Stimulated activated memory B cell treated with anti-CD40 and anti-IgM and Interleukin-4, amounts not matched to agents 10 μg/mL and 1 μg/mL and 100 μg/mL, for 72 hours (primary cell): ENCODE data around the gene PLEKHH2.

Source experiments
- ATAC-seq: fragments of 150-1000 bp; cut with Tn5 transposase; 2 replicates; pipeline ENCODE4 v1.10.0; 2021
- H3K27ac Mint-ChIP-seq: one replicate; pipeline ENCODE4 v1.8.0; 2022; ENCODE audit warnings: mild to moderate bottlenecking, mixed read lengths
- H3K27me3 Mint-ChIP-seq: one replicate; pipeline ENCODE4 v1.8.0; 2022; ENCODE audit warnings: mixed read lengths
- H3K36me3 Mint-ChIP-seq: one replicate; pipeline ENCODE4 v1.8.0; 2022; ENCODE audit warnings: mixed read lengths
- H3K4me1 Mint-ChIP-seq: one replicate; pipeline ENCODE4 v1.8.0; 2022; ENCODE audit warnings: mixed read lengths
- H3K4me3 Mint-ChIP-seq: one replicate; pipeline ENCODE4 v1.8.0; 2022; ENCODE audit warnings: mild to moderate bottlenecking, moderate library complexity, mixed read lengths
- H3K9me3 Mint-ChIP-seq: one replicate; pipeline ENCODE4 v1.8.0; 2022; ENCODE audit warnings: mixed read lengths

The PLEKHH2 gene

GRCh38 chr2:43791035-43791765, 154.1 kb downstream of the PLEKHH2 start:
- Mint-ChIP-seq H3K27me3 (no peaks in the 10 kb centered on the region), H3K4me3 (no peak overlapping the region), H3K27ac (no peak overlapping the region), H3K36me3 (peaks cover 42% of the 10 kb centered on the region), H3K9me3 (no peaks in the 10 kb centered on the region), H3K4me1 (no peaks in the 10 kb centered on the region)
- ATAC-seq = no peak

- no peaks in the 10 kb centered on the region for H3K27me3 Mint-ChIP-seq
- H3K36me3 Mint-ChIP-seq = peaks cover 42% of the 10 kb centered on the region
- no peaks in the 10 kb centered on the region for H3K4me1 Mint-ChIP-seq
- H3K27ac Mint-ChIP-seq = no peak overlapping the region
- no peaks in the 10 kb centered on the region for H3K9me3 Mint-ChIP-seq
- no peak overlapping the region for H3K4me3 Mint-ChIP-seq
- ATAC-seq = no peak
These were observed 155.6 kb downstream of the PLEKHH2 start for GRCh38 chr2:43792653-43793052.

GRCh38 chr2:43794956-43795355, 157.9 kb downstream of the PLEKHH2 start:
- ATAC-seq = no peak
- H3K27ac Mint-ChIP-seq = no peak overlapping the region
- no peaks in the 10 kb centered on the region for H3K9me3 Mint-ChIP-seq
- H3K4me1 Mint-ChIP-seq = no peaks in the 10 kb centered on the region
- peaks cover 32% of the 10 kb centered on the region for H3K36me3 Mint-ChIP-seq
- H3K27me3 Mint-ChIP-seq = no peaks in the 10 kb centered on the region
- H3K4me3 Mint-ChIP-seq = no peak overlapping the region

- Mint-ChIP-seq H3K9me3 (no peaks in the 10 kb centered on the region), H3K4me3 (no peak overlapping the region), H3K27me3 (no peaks in the 10 kb centered on the region), H3K4me1 (no peaks in the 10 kb centered on the region), H3K36me3 (peaks cover 27% of the 10 kb centered on the region), H3K27ac (no peak overlapping the region)
- no peak for ATAC-seq
These were observed 159.1 kb downstream of the PLEKHH2 start for GRCh38 chr2:43796206-43796605.

- Mint-ChIP-seq H3K4me3 (no peak overlapping the region), H3K27me3 (no peaks in the 10 kb centered on the region), H3K4me1 (no peaks in the 10 kb centered on the region), H3K9me3 (no peaks in the 10 kb centered on the region), H3K36me3 (peaks cover 18% of the 10 kb centered on the region), H3K27ac (no peak overlapping the region)
- ATAC-seq = no peak
These were observed 161.2 kb downstream of the PLEKHH2 start for GRCh38 chr2:43798300-43798699.

GRCh38 chr2:43800894-43801293, 163.8 kb downstream of the PLEKHH2 start:
- Mint-ChIP-seq H3K36me3 (peaks cover 14% of the 10 kb centered on the region), H3K9me3 (no peaks in the 10 kb centered on the region), H3K27ac (no peak overlapping the region), H3K4me3 (no peak overlapping the region), H3K4me1 (no peaks in the 10 kb centered on the region), H3K27me3 (no peaks in the 10 kb centered on the region)
- ATAC-seq = no peak

GRCh38 chr2:43802135-43802534, 165.1 kb downstream of the PLEKHH2 start:
- Mint-ChIP-seq H3K9me3 (no peaks in the 10 kb centered on the region), H3K4me3 (no peak overlapping the region), H3K36me3 (peaks cover 11% of the 10 kb centered on the region), H3K27me3 (no peaks in the 10 kb centered on the region), H3K27ac (no peak overlapping the region), H3K4me1 (no peaks in the 10 kb centered on the region)
- ATAC-seq = no peak

- H3K27ac Mint-ChIP-seq = no peak overlapping the region
These were observed 166.1 kb downstream of the PLEKHH2 start for GRCh38 chr2:43803113-43803512.

GRCh38 chr2:43806719-43807031, 169.6 kb downstream of the PLEKHH2 start:
- Mint-ChIP-seq H3K4me3 (no peak overlapping the region), H3K9me3 (no peaks in the 10 kb centered on the region), H3K27me3 (no peaks in the 10 kb centered on the region), H3K4me1 (no peaks in the 10 kb centered on the region), H3K36me3 (peaks cover 15% of the 10 kb centered on the region), H3K27ac (no peak overlapping the region)
- ATAC-seq = no peak

More at GRCh38 chr2:43803113-43803512, 166.1 kb downstream of the PLEKHH2 start:
- H3K4me1 Mint-ChIP-seq = no peaks in the 10 kb centered on the region
- no peaks in the 10 kb centered on the region for H3K27me3 Mint-ChIP-seq
- H3K9me3 Mint-ChIP-seq = no peaks in the 10 kb centered on the region
- no peak overlapping the region for H3K4me3 Mint-ChIP-seq
- no peak for ATAC-seq
- H3K36me3 Mint-ChIP-seq = peaks cover 15% of the 10 kb centered on the region

GRCh38 chr2:43810452-43810851, 173.4 kb downstream of the PLEKHH2 start:
- Mint-ChIP-seq H3K4me3 (no peak overlapping the region), H3K4me1 (no peaks in the 10 kb centered on the region), H3K9me3 (peaks cover 1% of the 10 kb centered on the region), H3K27me3 (no peaks in the 10 kb centered on the region), H3K27ac (no peak overlapping the region), H3K36me3 (peaks cover 7% of the 10 kb centered on the region)
- no peak for ATAC-seq

- no peak overlapping the region for H3K27ac Mint-ChIP-seq
- H3K36me3 Mint-ChIP-seq = peaks cover 10% of the 10 kb centered on the region
- no peaks in the 10 kb centered on the region for H3K27me3 Mint-ChIP-seq
- ATAC-seq = no peak
- H3K4me1 Mint-ChIP-seq = no peaks in the 10 kb centered on the region
- H3K9me3 Mint-ChIP-seq = peaks cover 3% of the 10 kb centered on the region
- no peak overlapping the region for H3K4me3 Mint-ChIP-seq
These were observed 173.8 kb downstream of the PLEKHH2 start for GRCh38 chr2:43810888-43811287.

- H3K4me3 Mint-ChIP-seq = no peak overlapping the region
- no peak overlapping the region for H3K27ac Mint-ChIP-seq
- ATAC-seq = no peak
- peaks cover 10% of the 10 kb centered on the region for H3K36me3 Mint-ChIP-seq
- H3K27me3 Mint-ChIP-seq = no peaks in the 10 kb centered on the region
- H3K4me1 Mint-ChIP-seq = no peaks in the 10 kb centered on the region
- peaks cover 3% of the 10 kb centered on the region for H3K9me3 Mint-ChIP-seq
These were observed 174.9 kb downstream of the PLEKHH2 start for GRCh38 chr2:43812006-43812405.

GRCh38 chr2:43812947-43813346, 175.9 kb downstream of the PLEKHH2 start:
- Mint-ChIP-seq H3K4me3 (no peak overlapping the region), H3K36me3 (peaks cover 5% of the 10 kb centered on the region), H3K9me3 (peaks cover 3% of the 10 kb centered on the region), H3K27me3 (no peaks in the 10 kb centered on the region), H3K4me1 (no peaks in the 10 kb centered on the region), H3K27ac (no peak overlapping the region)
- ATAC-seq = no peak

GRCh38 chr2:43814711-43815110, 177.7 kb downstream of the PLEKHH2 start:
- Mint-ChIP-seq H3K9me3 (peaks cover 3% of the 10 kb centered on the region), H3K4me3 (no peak overlapping the region), H3K4me1 (no peaks in the 10 kb centered on the region), H3K27ac (no peak overlapping the region), H3K36me3 (peaks cover 5% of the 10 kb centered on the region), H3K27me3 (no peaks in the 10 kb centered on the region)
- ATAC-seq = no peak
